PFSK-1 (cell line): ENCODE data around the gene ITGA6.

Experiments used
- FOXP2 ChIP-seq: optimal IDR thresholded peaks from 2 replicates; pipeline ENCODE3; 2011; ENCODE audit warnings: borderline replicate concordance, control low read depth, inconsistent platforms; ENCODE audit not compliant: insufficient read depth; ENCODE audit errors: extremely low read length, extremely low read depth
- POLR2AphosphoS5 ChIP-seq: IDR thresholded peaks from 2 replicates; pipeline ENCODE4 v1.6.1; 2012; ENCODE audit warnings: low read depth, mild to moderate bottlenecking, control low read depth, low read length, moderate library complexity
- SIN3A ChIP-seq: IDR thresholded peaks from 2 replicates; pipeline ENCODE4 v1.6.1; 2012; ENCODE audit warnings: mild to moderate bottlenecking, low read length, moderate library complexity, borderline replicate concordance; ENCODE audit not compliant: insufficient read depth
- TAF1 ChIP-seq: IDR thresholded peaks from 2 replicates; pipeline ENCODE4 v1.6.1; 2012; ENCODE audit warnings: low read length, control low read depth, borderline replicate concordance; ENCODE audit not compliant: insufficient read depth
- TF ChIP-seq, protein P1 (sequence below), 2 experiments: IDR thresholded peaks; 2 replicates each; pipeline versions ENCODE4 v1.6.1 to v1.8.0; 2011 to 2012; ENCODE audit warnings: low read depth in 2 of 2, low read length in 2 of 2, control low read depth in 1 of 2, inconsistent platforms in 1 of 2, mild to moderate bottlenecking in 1 of 2, moderate library complexity in 1 of 2; ENCODE audit not compliant: insufficient read depth in 1 of 2

The ITGA6 gene

DNA sequence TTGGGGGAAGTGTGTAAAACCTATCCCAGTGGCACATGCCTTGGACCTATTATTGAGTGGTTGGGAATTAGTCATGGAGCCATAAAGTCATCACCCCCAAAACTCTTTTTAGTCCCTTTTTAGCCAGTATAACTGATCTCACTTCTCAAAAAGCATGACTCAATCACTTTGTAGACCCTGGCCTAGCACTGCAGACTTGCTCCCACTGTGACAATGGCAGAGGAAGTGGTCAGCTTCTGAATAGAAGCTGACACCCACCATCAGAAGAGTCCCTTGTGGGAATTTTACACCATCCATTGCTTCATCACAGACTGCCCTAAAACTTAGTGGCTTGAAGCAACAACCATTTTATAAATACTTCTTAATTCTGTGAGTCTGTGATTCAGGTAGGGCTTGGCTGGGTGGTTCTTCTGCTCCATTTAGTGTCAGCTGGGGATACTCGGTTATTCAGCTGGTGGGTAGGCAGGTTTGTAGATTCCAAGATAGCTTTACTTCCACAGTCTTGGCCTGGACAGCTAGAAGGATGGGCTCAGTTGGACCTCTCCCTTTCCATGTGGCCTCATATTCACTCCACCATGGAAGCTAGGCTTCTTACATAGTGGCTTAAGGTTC lies 10.8 kb upstream of the ITGA6 start:
- no peak for TF ChIP-seq POLR2AphosphoS5
- TF ChIP-seq SIN3A = no peak
- no peak for TF ChIP-seq FOXP2
- TF ChIP-seq TAF1 = no peak
- TF ChIP-seq, protein P1, sequence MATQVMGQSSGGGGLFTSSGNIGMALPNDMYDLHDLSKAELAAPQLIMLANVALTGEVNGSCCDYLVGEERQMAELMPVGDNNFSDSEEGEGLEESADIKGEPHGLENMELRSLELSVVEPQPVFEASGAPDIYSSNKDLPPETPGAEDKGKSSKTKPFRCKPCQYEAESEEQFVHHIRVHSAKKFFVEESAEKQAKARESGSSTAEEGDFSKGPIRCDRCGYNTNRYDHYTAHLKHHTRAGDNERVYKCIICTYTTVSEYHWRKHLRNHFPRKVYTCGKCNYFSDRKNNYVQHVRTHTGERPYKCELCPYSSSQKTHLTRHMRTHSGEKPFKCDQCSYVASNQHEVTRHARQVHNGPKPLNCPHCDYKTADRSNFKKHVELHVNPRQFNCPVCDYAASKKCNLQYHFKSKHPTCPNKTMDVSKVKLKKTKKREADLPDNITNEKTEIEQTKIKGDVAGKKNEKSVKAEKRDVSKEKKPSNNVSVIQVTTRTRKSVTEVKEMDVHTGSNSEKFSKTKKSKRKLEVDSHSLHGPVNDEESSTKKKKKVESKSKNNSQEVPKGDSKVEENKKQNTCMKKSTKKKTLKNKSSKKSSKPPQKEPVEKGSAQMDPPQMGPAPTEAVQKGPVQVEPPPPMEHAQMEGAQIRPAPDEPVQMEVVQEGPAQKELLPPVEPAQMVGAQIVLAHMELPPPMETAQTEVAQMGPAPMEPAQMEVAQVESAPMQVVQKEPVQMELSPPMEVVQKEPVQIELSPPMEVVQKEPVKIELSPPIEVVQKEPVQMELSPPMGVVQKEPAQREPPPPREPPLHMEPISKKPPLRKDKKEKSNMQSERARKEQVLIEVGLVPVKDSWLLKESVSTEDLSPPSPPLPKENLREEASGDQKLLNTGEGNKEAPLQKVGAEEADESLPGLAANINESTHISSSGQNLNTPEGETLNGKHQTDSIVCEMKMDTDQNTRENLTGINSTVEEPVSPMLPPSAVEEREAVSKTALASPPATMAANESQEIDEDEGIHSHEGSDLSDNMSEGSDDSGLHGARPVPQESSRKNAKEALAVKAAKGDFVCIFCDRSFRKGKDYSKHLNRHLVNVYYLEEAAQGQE (IDR thresholded peaks at IDR 0.05; ENCODE audit: insufficient read depth in 1 of 2, low read depth in 2 of 2, low read length in 2 of 2) = no peak

DNA sequence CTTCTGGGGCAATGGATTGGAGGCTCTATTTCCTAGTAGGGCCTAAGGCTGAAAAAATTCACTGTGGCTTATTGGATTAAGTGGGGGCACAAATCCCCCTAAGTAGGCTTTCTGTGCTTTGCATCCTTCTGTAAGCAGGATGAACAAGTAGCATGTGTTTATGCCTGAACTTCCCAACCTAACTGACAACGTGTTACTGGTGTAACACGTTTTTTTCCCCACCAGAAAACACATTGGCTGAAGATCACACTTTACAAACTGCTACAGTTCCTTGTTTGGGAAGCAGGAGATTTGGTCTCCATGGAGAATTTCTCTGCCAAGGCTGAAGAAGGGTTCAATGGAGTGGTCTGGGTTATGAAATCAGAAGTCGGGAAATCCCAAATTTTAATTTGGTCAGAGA lies 7.2 kb upstream of the ITGA6 start:
- no peak for TF ChIP-seq SIN3A
- TF ChIP-seq FOXP2 = no peak
- TF ChIP-seq POLR2AphosphoS5 = no peak
- no peak for TF ChIP-seq TAF1
- TF ChIP-seq, protein P1 (IDR thresholded peaks at IDR 0.05; ENCODE audit: insufficient read depth in 1 of 2, low read depth in 2 of 2, low read length in 2 of 2) = no peak

GRCh38 chr2:172423160-172423559 lies 4.2 kb upstream of the ITGA6 start:
- no peak for TF ChIP-seq TAF1

DNA sequence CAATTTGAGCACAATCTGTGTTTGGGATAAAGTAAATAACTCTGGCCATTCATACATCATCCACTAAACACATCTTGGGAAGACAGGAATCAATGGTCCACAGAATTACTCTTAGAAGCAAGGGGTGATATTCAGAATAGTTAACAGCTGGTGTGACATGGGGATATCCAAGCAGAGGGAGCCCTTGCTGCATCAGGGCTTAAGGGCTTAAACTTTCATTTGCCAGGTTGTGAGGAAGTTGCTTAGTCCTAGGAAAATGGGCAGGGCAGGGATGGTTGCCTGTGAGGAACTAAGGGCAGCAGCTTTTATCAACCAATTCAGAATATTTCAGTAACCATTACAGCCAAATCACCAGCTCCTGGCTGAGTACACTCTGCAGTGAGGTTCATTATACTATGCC lies 2.0 kb upstream of the ITGA6 start:
- TF ChIP-seq FOXP2 (no peak), TAF1 (no peak), SIN3A (no peak), POLR2AphosphoS5 (no peak)
- TF ChIP-seq, protein P1 (IDR thresholded peaks at IDR 0.05; ENCODE audit: insufficient read depth in 1 of 2, low read depth in 2 of 2, low read length in 2 of 2) = no peak

GRCh38 chr2:172426635-172427255 lies 641 bp upstream of the ITGA6 start:
- no peak for TF ChIP-seq FOXP2

- TF ChIP-seq SIN3A (no peak), TAF1 (no peak), FOXP2 (no peak), POLR2AphosphoS5 (no peak)
- TF ChIP-seq, protein P1 (IDR thresholded peaks at IDR 0.05; ENCODE audit: insufficient read depth in 1 of 2, low read depth in 2 of 2, low read length in 2 of 2) = no peak
Observed at GRCh38 chr2:172427990-172428831, 825 bp downstream of the ITGA6 start.
